ENCODE results near the gene TRABD2B. TPM values are rescaled to one million over a fixed set of nuclear protein-coding genes. Genes with fewer than 3 reads are reported as not detected.

TRABD2B gene
- total and polyA plus RNA-seq, 2 donors = 0.09 to 0.75 TPM

- Histone ChIP-seq H3K4me3 (ENCODE audit: low read length in 2 of 2) (no peak overlapping the region), H3K36me3 (ENCODE audit: control insufficient read depth in 2 of 2, insufficient read depth in 2 of 2, low read length in 1 of 2) (no peaks in the 10 kb centered on the region), H3K27ac (ENCODE audit: low read depth in 1 of 2, low read length in 1 of 2) (no peak overlapping the region), H3K9me3 (ENCODE audit: control insufficient read depth in 2 of 2, insufficient read depth in 1 of 2, low read length in 1 of 2) (no peaks in the 10 kb centered on the region), H3K4me1 (ENCODE audit: control insufficient read depth in 2 of 2, insufficient read depth in 2 of 2, low read length in 2 of 2) (no peaks in the 10 kb centered on the region), H3K27me3 (ENCODE audit: control insufficient read depth in 2 of 2, insufficient read depth in 1 of 2, low read length in 1 of 2) (no peaks in the 10 kb centered on the region)
- 70% methylated on average over 4 of the region's 4 CpGs for WGBS
- DNase-seq (ENCODE audit: low read depth in 6 of 9, low spot score in 9 of 9) = no peak
Observed at GRCh38 chr1:47830021-47830420, 167.2 kb downstream of the TRABD2B start.

GRCh38 chr1:47828978-47829377, 168.2 kb downstream of the TRABD2B start:
- H3K27me3 ChIP-seq (ENCODE audit: control insufficient read depth in 2 of 2, insufficient read depth in 1 of 2, low read length in 1 of 2) = no peaks in the 10 kb centered on the region
- H3K27ac ChIP-seq (ENCODE audit: low read depth in 1 of 2, low read length in 1 of 2) = no peak overlapping the region
- DNase-seq (ENCODE audit: low read depth in 6 of 9, low spot score in 9 of 9) = no peak
- no peaks in the 10 kb centered on the region for H3K4me1 ChIP-seq (ENCODE audit: control insufficient read depth in 2 of 2, insufficient read depth in 2 of 2, low read length in 2 of 2)
- 89% methylated on average over 2 of the region's 2 CpGs for WGBS
- H3K4me3 ChIP-seq (ENCODE audit: low read length in 2 of 2) = no peak overlapping the region
- no peaks in the 10 kb centered on the region for H3K9me3 ChIP-seq (ENCODE audit: control insufficient read depth in 2 of 2, insufficient read depth in 1 of 2, low read length in 1 of 2)
- H3K36me3 ChIP-seq (ENCODE audit: control insufficient read depth in 2 of 2, insufficient read depth in 2 of 2, low read length in 1 of 2) = no peaks in the 10 kb centered on the region

- WGBS = 92% methylated on average over 6 of the region's 6 CpGs
- no peak for DNase-seq (ENCODE audit: low read depth in 6 of 9, low spot score in 9 of 9)
- no peak overlapping the region for H3K4me3 ChIP-seq (ENCODE audit: low read length in 2 of 2)
Observed at GRCh38 chr1:47827109-47827508, 170.1 kb downstream of the TRABD2B start.

GRCh38 chr1:47824716-47825115, 172.5 kb downstream of the TRABD2B start:
- Histone ChIP-seq H3K27me3 (ENCODE audit: control insufficient read depth in 2 of 2, insufficient read depth in 1 of 2, low read length in 1 of 2) (no peaks in the 10 kb centered on the region), H3K9me3 (ENCODE audit: control insufficient read depth in 2 of 2, insufficient read depth in 1 of 2, low read length in 1 of 2) (no peaks in the 10 kb centered on the region), H3K27ac (ENCODE audit: low read depth in 1 of 2, low read length in 1 of 2) (no peak overlapping the region), H3K4me3 (ENCODE audit: low read length in 2 of 2) (no peak overlapping the region), H3K4me1 (ENCODE audit: control insufficient read depth in 2 of 2, insufficient read depth in 2 of 2, low read length in 2 of 2) (no peaks in the 10 kb centered on the region), H3K36me3 (ENCODE audit: control insufficient read depth in 2 of 2, insufficient read depth in 2 of 2, low read length in 1 of 2) (no peaks in the 10 kb centered on the region)
- DNase-seq (ENCODE audit: low read depth in 6 of 9, low spot score in 9 of 9) = no peak
- WGBS = 73% methylated on average over 8 of the region's 8 CpGs

More at GRCh38 chr1:47827109-47827508, 170.1 kb downstream of the TRABD2B start:
- Histone ChIP-seq H3K4me1 (ENCODE audit: control insufficient read depth in 2 of 2, insufficient read depth in 2 of 2, low read length in 2 of 2) (no peaks in the 10 kb centered on the region), H3K9me3 (ENCODE audit: control insufficient read depth in 2 of 2, insufficient read depth in 1 of 2, low read length in 1 of 2) (no peaks in the 10 kb centered on the region), H3K27ac (ENCODE audit: low read depth in 1 of 2, low read length in 1 of 2) (no peak overlapping the region), H3K36me3 (ENCODE audit: control insufficient read depth in 2 of 2, insufficient read depth in 2 of 2, low read length in 1 of 2) (no peaks in the 10 kb centered on the region), H3K27me3 (ENCODE audit: control insufficient read depth in 2 of 2, insufficient read depth in 1 of 2, low read length in 1 of 2) (no peaks in the 10 kb centered on the region)

GRCh38 chr1:47824297-47824696, 172.9 kb downstream of the TRABD2B start:
- Histone ChIP-seq H3K4me1 (ENCODE audit: control insufficient read depth in 2 of 2, insufficient read depth in 2 of 2, low read length in 2 of 2) (no peaks in the 10 kb centered on the region), H3K27ac (ENCODE audit: low read depth in 1 of 2, low read length in 1 of 2) (no peak overlapping the region), H3K4me3 (ENCODE audit: low read length in 2 of 2) (no peak overlapping the region), H3K9me3 (ENCODE audit: control insufficient read depth in 2 of 2, insufficient read depth in 1 of 2, low read length in 1 of 2) (no peaks in the 10 kb centered on the region), H3K27me3 (ENCODE audit: control insufficient read depth in 2 of 2, insufficient read depth in 1 of 2, low read length in 1 of 2) (no peaks in the 10 kb centered on the region), H3K36me3 (ENCODE audit: control insufficient read depth in 2 of 2, insufficient read depth in 2 of 2, low read length in 1 of 2) (no peaks in the 10 kb centered on the region)
- WGBS = 98% methylated on average over 3 of the region's 3 CpGs
- DNase-seq (ENCODE audit: low read depth in 6 of 9, low spot score in 9 of 9) = no peak

GRCh38 chr1:47823040-47823808, 174.0 kb downstream of the TRABD2B start:
- Histone ChIP-seq H3K36me3 (ENCODE audit: control insufficient read depth in 2 of 2, insufficient read depth in 2 of 2, low read length in 1 of 2) (no peaks in the 10 kb centered on the region), H3K27ac (ENCODE audit: low read depth in 1 of 2, low read length in 1 of 2) (no peak overlapping the region), H3K27me3 (ENCODE audit: control insufficient read depth in 2 of 2, insufficient read depth in 1 of 2, low read length in 1 of 2) (no peaks in the 10 kb centered on the region), H3K4me1 (ENCODE audit: control insufficient read depth in 2 of 2, insufficient read depth in 2 of 2, low read length in 2 of 2) (no peaks in the 10 kb centered on the region), H3K9me3 (ENCODE audit: control insufficient read depth in 2 of 2, insufficient read depth in 1 of 2, low read length in 1 of 2) (no peaks in the 10 kb centered on the region), H3K4me3 (ENCODE audit: low read length in 2 of 2) (no peak overlapping the region)
- DNase-seq (ENCODE audit: low read depth in 6 of 9, low spot score in 9 of 9) = no peak
- WGBS = 85% methylated on average over 9 of the region's 9 CpGs

GRCh38 chr1:47821760-47822159, 175.4 kb downstream of the TRABD2B start:
- Histone ChIP-seq H3K27ac (ENCODE audit: low read depth in 1 of 2, low read length in 1 of 2) (no peak overlapping the region), H3K4me3 (ENCODE audit: low read length in 2 of 2) (no peak overlapping the region), H3K36me3 (ENCODE audit: control insufficient read depth in 2 of 2, insufficient read depth in 2 of 2, low read length in 1 of 2) (no peaks in the 10 kb centered on the region), H3K27me3 (ENCODE audit: control insufficient read depth in 2 of 2, insufficient read depth in 1 of 2, low read length in 1 of 2) (no peaks in the 10 kb centered on the region), H3K4me1 (ENCODE audit: control insufficient read depth in 2 of 2, insufficient read depth in 2 of 2, low read length in 2 of 2) (no peaks in the 10 kb centered on the region), H3K9me3 (ENCODE audit: control insufficient read depth in 2 of 2, insufficient read depth in 1 of 2, low read length in 1 of 2) (no peaks in the 10 kb centered on the region)
- DNase-seq (ENCODE audit: low read depth in 6 of 9, low spot score in 9 of 9) = no peak
- 82% methylated on average over 5 of the region's 5 CpGs for WGBS

GRCh38 chr1:47819574-47819888, 177.7 kb downstream of the TRABD2B start:
- 95% methylated on average over 9 of the region's 9 CpGs for WGBS
- Histone ChIP-seq H3K27me3 (ENCODE audit: control insufficient read depth in 2 of 2, insufficient read depth in 1 of 2, low read length in 1 of 2) (no peaks in the 10 kb centered on the region), H3K36me3 (ENCODE audit: control insufficient read depth in 2 of 2, insufficient read depth in 2 of 2, low read length in 1 of 2) (no peaks in the 10 kb centered on the region), H3K9me3 (ENCODE audit: control insufficient read depth in 2 of 2, insufficient read depth in 1 of 2, low read length in 1 of 2) (no peaks in the 10 kb centered on the region), H3K27ac (ENCODE audit: low read depth in 1 of 2, low read length in 1 of 2) (no peak overlapping the region), H3K4me3 (ENCODE audit: low read length in 2 of 2) (no peak overlapping the region), H3K4me1 (ENCODE audit: control insufficient read depth in 2 of 2, insufficient read depth in 2 of 2, low read length in 2 of 2) (peaks cover 0 to 6% of the 10 kb centered on the region in 2 donors)
- DNase-seq (ENCODE audit: low read depth in 6 of 9, low spot score in 9 of 9) = no peak

GRCh38 chr1:47818682-47819573, 178.3 kb downstream of the TRABD2B start:
- Histone ChIP-seq H3K4me3 (ENCODE audit: low read length in 2 of 2) (no peak overlapping the region), H3K9me3 (ENCODE audit: control insufficient read depth in 2 of 2, insufficient read depth in 1 of 2, low read length in 1 of 2) (no peaks in the 10 kb centered on the region), H3K36me3 (ENCODE audit: control insufficient read depth in 2 of 2, insufficient read depth in 2 of 2, low read length in 1 of 2) (no peaks in the 10 kb centered on the region), H3K27me3 (ENCODE audit: control insufficient read depth in 2 of 2, insufficient read depth in 1 of 2, low read length in 1 of 2) (no peaks in the 10 kb centered on the region), H3K27ac (ENCODE audit: low read depth in 1 of 2, low read length in 1 of 2) (no peak overlapping the region), H3K4me1 (ENCODE audit: control insufficient read depth in 2 of 2, insufficient read depth in 2 of 2, low read length in 2 of 2) (peaks cover 0 to 6% of the 10 kb centered on the region in 2 donors)
- DNase-seq (ENCODE audit: low read depth in 6 of 9, low spot score in 9 of 9) = no peak
- 91% methylated on average over 20 of the region's 20 CpGs for WGBS
